ENCODE data around the gene UBA6.
A peak's percentile ranks its signal among the peaks of the same experiment; 100 is the strongest.

UBA6 gene

GRCh38 chr4:67719953-67720617 is 19.1 kb upstream of the UBA6 start:
- no peak overlapping the region for H3K27ac ChIP-seq
- in situ Hi-C loops (cut with HindIII; ENCODE audit: low pct_ligation_motif_present, low sequenced_read_pairs): no loop called here

DNA sequence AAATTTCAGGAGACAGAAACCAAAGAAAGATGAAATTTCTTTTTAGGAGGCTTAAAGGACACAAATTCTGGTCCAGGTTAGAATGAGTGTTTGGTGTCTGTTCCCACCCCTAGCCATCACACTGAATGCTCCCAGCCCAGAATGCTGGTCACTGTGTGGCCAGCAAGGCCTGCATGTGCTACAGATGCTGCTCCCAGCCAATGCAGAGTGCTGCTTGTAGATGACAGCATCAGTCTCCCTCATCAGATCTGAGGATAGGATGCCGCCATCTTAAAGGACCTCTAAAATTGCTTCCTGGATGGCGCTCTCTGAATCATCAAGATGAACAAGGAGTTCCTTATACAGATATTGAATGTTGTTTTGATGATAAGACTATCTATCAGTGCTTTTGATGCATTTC is 17.9 kb upstream of the UBA6 start:
- TF ChIP-seq, protein P1, sequence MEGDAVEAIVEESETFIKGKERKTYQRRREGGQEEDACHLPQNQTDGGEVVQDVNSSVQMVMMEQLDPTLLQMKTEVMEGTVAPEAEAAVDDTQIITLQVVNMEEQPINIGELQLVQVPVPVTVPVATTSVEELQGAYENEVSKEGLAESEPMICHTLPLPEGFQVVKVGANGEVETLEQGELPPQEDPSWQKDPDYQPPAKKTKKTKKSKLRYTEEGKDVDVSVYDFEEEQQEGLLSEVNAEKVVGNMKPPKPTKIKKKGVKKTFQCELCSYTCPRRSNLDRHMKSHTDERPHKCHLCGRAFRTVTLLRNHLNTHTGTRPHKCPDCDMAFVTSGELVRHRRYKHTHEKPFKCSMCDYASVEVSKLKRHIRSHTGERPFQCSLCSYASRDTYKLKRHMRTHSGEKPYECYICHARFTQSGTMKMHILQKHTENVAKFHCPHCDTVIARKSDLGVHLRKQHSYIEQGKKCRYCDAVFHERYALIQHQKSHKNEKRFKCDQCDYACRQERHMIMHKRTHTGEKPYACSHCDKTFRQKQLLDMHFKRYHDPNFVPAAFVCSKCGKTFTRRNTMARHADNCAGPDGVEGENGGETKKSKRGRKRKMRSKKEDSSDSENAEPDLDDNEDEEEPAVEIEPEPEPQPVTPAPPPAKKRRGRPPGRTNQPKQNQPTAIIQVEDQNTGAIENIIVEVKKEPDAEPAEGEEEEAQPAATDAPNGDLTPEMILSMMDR (IDR thresholded peaks at IDR 0.05; ENCODE audit: low read depth, low read length, missing control alignments): no peak
- in situ Hi-C loops (cut with HindIII; ENCODE audit: low pct_ligation_motif_present, low sequenced_read_pairs): no loop called here
- Histone ChIP-seq H3K4me3 (ENCODE audit: low read depth, low read length) (no peak overlapping the region), H3K27ac (no peak overlapping the region), H3K27me3 (replicated peaks) (no peaks in the 10 kb centered on the region), H3K36me3 (replicated peaks) (no peaks in the 10 kb centered on the region)
- no peak for DNase-seq

More at GRCh38 chr4:67719953-67720617, 19.1 kb upstream of the UBA6 start:
- DNase-seq: no peak
- no peaks in the 10 kb centered on the region for H3K27me3 ChIP-seq (replicated peaks)
- H3K4me3 ChIP-seq (ENCODE audit: low read depth, low read length): no peak overlapping the region
- H3K36me3 ChIP-seq (replicated peaks): no peaks in the 10 kb centered on the region
- TF ChIP-seq, protein P1 (IDR thresholded peaks at IDR 0.05; ENCODE audit: low read depth, low read length, missing control alignments): no peak

- TF ChIP-seq, protein P1 (IDR thresholded peaks at IDR 0.05; ENCODE audit: low read depth, low read length, missing control alignments): no peak
- Histone ChIP-seq H3K36me3 (replicated peaks) (no peaks in the 10 kb centered on the region), H3K27me3 (replicated peaks) (no peaks in the 10 kb centered on the region), H3K27ac (no peak overlapping the region), H3K4me3 (ENCODE audit: low read depth, low read length) (no peak overlapping the region)
- no peak for DNase-seq
- in situ Hi-C loops (cut with HindIII; ENCODE audit: low pct_ligation_motif_present, low sequenced_read_pairs): no loop called here
These were observed 16.6 kb upstream of the UBA6 start for GRCh38 chr4:67717586-67717985.

DNA sequence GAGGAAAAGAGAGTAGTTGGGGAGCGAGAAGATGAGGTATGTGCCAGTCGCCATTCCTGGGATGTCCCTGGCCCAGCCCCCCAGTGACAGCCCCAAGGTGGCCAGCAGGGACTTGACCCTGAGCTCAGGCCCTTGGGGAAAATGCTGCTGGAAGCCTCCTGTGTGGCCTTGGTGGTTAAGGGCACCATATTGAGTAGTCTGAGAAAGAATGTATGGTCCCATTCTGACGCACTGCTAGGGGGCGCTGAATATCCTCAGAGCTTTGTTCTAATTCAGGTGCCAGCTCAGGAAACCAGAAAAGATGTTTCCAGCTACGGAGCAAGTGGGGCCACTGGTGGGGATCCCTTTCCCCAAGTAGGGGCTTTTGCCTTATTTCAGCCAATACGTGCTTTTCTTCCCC is 14.0 kb upstream of the UBA6 start:
- Histone ChIP-seq H3K36me3 (replicated peaks) (no peaks in the 10 kb centered on the region), H3K27me3 (replicated peaks) (no peaks in the 10 kb centered on the region), H3K4me3 (ENCODE audit: low read depth, low read length) (no peak overlapping the region), H3K27ac (no peak overlapping the region)
- in situ Hi-C loops (cut with HindIII; ENCODE audit: low pct_ligation_motif_present, low sequenced_read_pairs): no loop called here
- no peak for DNase-seq
- TF ChIP-seq, protein P1 (IDR thresholded peaks at IDR 0.05; ENCODE audit: low read depth, low read length, missing control alignments): no peak

- in situ Hi-C loops (cut with HindIII; ENCODE audit: low pct_ligation_motif_present, low sequenced_read_pairs): no loop called here
- H3K36me3 ChIP-seq (replicated peaks): no peaks in the 10 kb centered on the region
- TF ChIP-seq, protein P1 (IDR thresholded peaks at IDR 0.05; ENCODE audit: low read depth, low read length, missing control alignments): no peak
- no peak overlapping the region for H3K4me3 ChIP-seq (ENCODE audit: low read depth, low read length)
- no peak for DNase-seq
- no peaks in the 10 kb centered on the region for H3K27me3 ChIP-seq (replicated peaks)
- H3K27ac ChIP-seq: peak overlapping the region; percentile 76
These were observed 13.3 kb upstream of the UBA6 start for GRCh38 chr4:67714248-67714583.
